ENCODE data around the gene ADGRD1. TPM values are rescaled to one million over a fixed set of nuclear protein-coding genes. Genes with fewer than 3 reads are reported as not detected.

Gene ADGRD1
- total and polyA plus RNA-seq, 2 donors, result 0.94 to 2.1 TPM

GRCh38 chr12:130920119-130920703, 33.5 kb upstream of the ADGRD1 start:
- no peaks in the 10 kb centered on the region for H3K36me3 ChIP-seq (ENCODE audit: control insufficient read depth in 2 of 2, insufficient read depth in 2 of 2, low read length in 1 of 2)
- H3K4me1 ChIP-seq (ENCODE audit: control insufficient read depth in 2 of 2, insufficient read depth in 2 of 2, low read length in 2 of 2), result no peaks in the 10 kb centered on the region
- no peak overlapping the region for H3K27ac ChIP-seq (ENCODE audit: low read depth in 1 of 2, low read length in 1 of 2)
- H3K27me3 ChIP-seq (ENCODE audit: control insufficient read depth in 2 of 2, insufficient read depth in 1 of 2, low read length in 1 of 2), result peaks cover 8 to 31% of the 10 kb centered on the region in 2 donors
- peaks cover 0 to 1% of the 10 kb centered on the region in 2 donors for H3K9me3 ChIP-seq (ENCODE audit: control insufficient read depth in 2 of 2, insufficient read depth in 1 of 2, low read length in 1 of 2)
- DNase-seq (ENCODE audit: low read depth in 6 of 9, low spot score in 9 of 9), result no peak
- no peak overlapping the region for H3K4me3 ChIP-seq (ENCODE audit: low read length in 2 of 2)
- WGBS, result 91% methylated on average over 15 of the region's 15 CpGs

GRCh38 chr12:130920723-130921381, 32.9 kb upstream of the ADGRD1 start:
- H3K27me3 ChIP-seq (ENCODE audit: control insufficient read depth in 2 of 2, insufficient read depth in 1 of 2, low read length in 1 of 2), result peaks cover 8 to 25% of the 10 kb centered on the region in 2 donors
- DNase-seq (ENCODE audit: low read depth in 6 of 9, low spot score in 9 of 9), result no peak
- no peaks in the 10 kb centered on the region for H3K36me3 ChIP-seq (ENCODE audit: control insufficient read depth in 2 of 2, insufficient read depth in 2 of 2, low read length in 1 of 2)
- H3K9me3 ChIP-seq (ENCODE audit: control insufficient read depth in 2 of 2, insufficient read depth in 1 of 2, low read length in 1 of 2), result peaks cover 0 to 1% of the 10 kb centered on the region in 2 donors
- H3K4me3 ChIP-seq (ENCODE audit: low read length in 2 of 2), result no peak overlapping the region
- 87% methylated on average over 8 of the region's 8 CpGs for WGBS
- H3K27ac ChIP-seq (ENCODE audit: low read depth in 1 of 2, low read length in 1 of 2), result no peak overlapping the region
- no peaks in the 10 kb centered on the region for H3K4me1 ChIP-seq (ENCODE audit: control insufficient read depth in 2 of 2, insufficient read depth in 2 of 2, low read length in 2 of 2)

- H3K4me3 ChIP-seq (ENCODE audit: low read length in 2 of 2), result no peak overlapping the region
- no peaks in the 10 kb centered on the region for H3K4me1 ChIP-seq (ENCODE audit: control insufficient read depth in 2 of 2, insufficient read depth in 2 of 2, low read length in 2 of 2)
- peaks cover 0 to 11% of the 10 kb centered on the region in 2 donors for H3K27me3 ChIP-seq (ENCODE audit: control insufficient read depth in 2 of 2, insufficient read depth in 1 of 2, low read length in 1 of 2)
- H3K36me3 ChIP-seq (ENCODE audit: control insufficient read depth in 2 of 2, insufficient read depth in 2 of 2, low read length in 1 of 2), result no peaks in the 10 kb centered on the region
- peaks cover 0 to 1% of the 10 kb centered on the region in 2 donors for H3K9me3 ChIP-seq (ENCODE audit: control insufficient read depth in 2 of 2, insufficient read depth in 1 of 2, low read length in 1 of 2)
- no peak overlapping the region for H3K27ac ChIP-seq (ENCODE audit: low read depth in 1 of 2, low read length in 1 of 2)
- no peak for DNase-seq (ENCODE audit: low read depth in 6 of 9, low spot score in 9 of 9)
- WGBS, result 82% methylated on average over 4 of the region's 4 CpGs
Observed at GRCh38 chr12:130922511-130922953, 31.2 kb upstream of the ADGRD1 start.

- DNase-seq (ENCODE audit: low read depth in 6 of 9, low spot score in 9 of 9), result no peak
- no peak overlapping the region for H3K27ac ChIP-seq (ENCODE audit: low read depth in 1 of 2, low read length in 1 of 2)
- H3K9me3 ChIP-seq (ENCODE audit: control insufficient read depth in 2 of 2, insufficient read depth in 1 of 2, low read length in 1 of 2), result peaks cover 0 to 1% of the 10 kb centered on the region in 2 donors
- no peaks in the 10 kb centered on the region for H3K4me1 ChIP-seq (ENCODE audit: control insufficient read depth in 2 of 2, insufficient read depth in 2 of 2, low read length in 2 of 2)
- no peak overlapping the region for H3K4me3 ChIP-seq (ENCODE audit: low read length in 2 of 2)
- 74% methylated on average over 23 of the region's 23 CpGs for WGBS
- H3K27me3 ChIP-seq (ENCODE audit: control insufficient read depth in 2 of 2, insufficient read depth in 1 of 2, low read length in 1 of 2), result peaks cover 0 to 4% of the 10 kb centered on the region in 2 donors
- H3K36me3 ChIP-seq (ENCODE audit: control insufficient read depth in 2 of 2, insufficient read depth in 2 of 2, low read length in 1 of 2), result no peaks in the 10 kb centered on the region
Observed at GRCh38 chr12:130924966-130925665, 28.6 kb upstream of the ADGRD1 start.

- peaks cover 0 to under 1% of the 10 kb centered on the region in 2 donors for H3K9me3 ChIP-seq (ENCODE audit: control insufficient read depth in 2 of 2, insufficient read depth in 1 of 2, low read length in 1 of 2)
- WGBS, result 73% methylated on average over 7 of the region's 7 CpGs
- DNase-seq (ENCODE audit: low read depth in 6 of 9, low spot score in 9 of 9), result no peak
- H3K4me1 ChIP-seq (ENCODE audit: control insufficient read depth in 2 of 2, insufficient read depth in 2 of 2, low read length in 2 of 2), result no peaks in the 10 kb centered on the region
- no peak overlapping the region for H3K27ac ChIP-seq (ENCODE audit: low read depth in 1 of 2, low read length in 1 of 2)
- peaks cover 0 to 4% of the 10 kb centered on the region in 2 donors for H3K27me3 ChIP-seq (ENCODE audit: control insufficient read depth in 2 of 2, insufficient read depth in 1 of 2, low read length in 1 of 2)
- H3K36me3 ChIP-seq (ENCODE audit: control insufficient read depth in 2 of 2, insufficient read depth in 2 of 2, low read length in 1 of 2), result no peaks in the 10 kb centered on the region
- H3K4me3 ChIP-seq (ENCODE audit: low read length in 2 of 2), result no peak overlapping the region
Observed at GRCh38 chr12:130925666-130926015, 28.1 kb upstream of the ADGRD1 start.

GRCh38 chr12:130929363-130929762, 24.3 kb upstream of the ADGRD1 start:
- Histone ChIP-seq H3K4me1 (ENCODE audit: control insufficient read depth in 2 of 2, insufficient read depth in 2 of 2, low read length in 2 of 2) (peaks cover 0 to 3% of the 10 kb centered on the region in 2 donors), H3K36me3 (ENCODE audit: control insufficient read depth in 2 of 2, insufficient read depth in 2 of 2, low read length in 1 of 2) (no peaks in the 10 kb centered on the region), H3K27me3 (ENCODE audit: control insufficient read depth in 2 of 2, insufficient read depth in 1 of 2, low read length in 1 of 2) (peaks cover 0 to 4% of the 10 kb centered on the region in 2 donors), H3K27ac (ENCODE audit: low read depth in 1 of 2, low read length in 1 of 2) (no peak overlapping the region), H3K9me3 (ENCODE audit: control insufficient read depth in 2 of 2, insufficient read depth in 1 of 2, low read length in 1 of 2) (no peaks in the 10 kb centered on the region), H3K4me3 (ENCODE audit: low read length in 2 of 2) (no peak overlapping the region)
- no peak for DNase-seq (ENCODE audit: low read depth in 6 of 9, low spot score in 9 of 9)
- WGBS, result 82% methylated on average over 8 of the region's 8 CpGs

GRCh38 chr12:130932061-130932930, 21.4 kb upstream of the ADGRD1 start:
- WGBS, result 80% methylated on average over 10 of the region's 10 CpGs
- H3K27me3 ChIP-seq (ENCODE audit: control insufficient read depth in 2 of 2, insufficient read depth in 1 of 2, low read length in 1 of 2), result peaks cover 0 to 4% of the 10 kb centered on the region in 2 donors
- no peak for DNase-seq (ENCODE audit: low read depth in 6 of 9, low spot score in 9 of 9)
- no peaks in the 10 kb centered on the region for H3K9me3 ChIP-seq (ENCODE audit: control insufficient read depth in 2 of 2, insufficient read depth in 1 of 2, low read length in 1 of 2)
- no peak overlapping the region for H3K27ac ChIP-seq (ENCODE audit: low read depth in 1 of 2, low read length in 1 of 2)
- peaks cover 0 to 3% of the 10 kb centered on the region in 2 donors for H3K4me1 ChIP-seq (ENCODE audit: control insufficient read depth in 2 of 2, insufficient read depth in 2 of 2, low read length in 2 of 2)
- no peak overlapping the region for H3K4me3 ChIP-seq (ENCODE audit: low read length in 2 of 2)
- no peaks in the 10 kb centered on the region for H3K36me3 ChIP-seq (ENCODE audit: control insufficient read depth in 2 of 2, insufficient read depth in 2 of 2, low read length in 1 of 2)

- H3K4me3 ChIP-seq (ENCODE audit: low read length in 2 of 2), result no peak overlapping the region
- WGBS, result 84% methylated on average over 38 of the region's 38 CpGs
- H3K27ac ChIP-seq (ENCODE audit: low read depth in 1 of 2, low read length in 1 of 2), result no peak overlapping the region
- DNase-seq (ENCODE audit: low read depth in 6 of 9, low spot score in 9 of 9), result no peak
- H3K4me1 ChIP-seq (ENCODE audit: control insufficient read depth in 2 of 2, insufficient read depth in 2 of 2, low read length in 2 of 2), result peaks cover 0 to 3% of the 10 kb centered on the region in 2 donors
- no peaks in the 10 kb centered on the region for H3K36me3 ChIP-seq (ENCODE audit: control insufficient read depth in 2 of 2, insufficient read depth in 2 of 2, low read length in 1 of 2)
- peaks cover 0 to 4% of the 10 kb centered on the region in 2 donors for H3K27me3 ChIP-seq (ENCODE audit: control insufficient read depth in 2 of 2, insufficient read depth in 1 of 2, low read length in 1 of 2)
- H3K9me3 ChIP-seq (ENCODE audit: control insufficient read depth in 2 of 2, insufficient read depth in 1 of 2, low read length in 1 of 2), result no peaks in the 10 kb centered on the region
Observed at GRCh38 chr12:130933269-130933995, 20.3 kb upstream of the ADGRD1 start.
